ENCODE results near the gene SPATA31C2.
"Not testable (repeated sequence)": the region's sequence is repeated elsewhere in the genome, so short reads cannot be mapped to it uniquely, and the experiment has no call there.

Gene SPATA31C2

GRCh38 chr9:88113156-88114130 lies 24.8 kb downstream of the SPATA31C2 start:
- H3K4me3 ChIP-seq (replicated peaks in 1 of 2; ENCODE audit: low read depth in 2 of 2, low read length in 2 of 2); DNase-seq (ENCODE audit: low read depth in 2 of 2): not testable (repeated sequence)

GRCh38 chr9:88110026-88110425 lies 28.2 kb downstream of the SPATA31C2 start:
- DNase-seq (ENCODE audit: low read depth in 2 of 2) = no peak
- no peak for TF ChIP-seq CTCF (IDR thresholded peaks at IDR 0.05; ENCODE audit: low read depth, low read length)
- no peak overlapping the region for H3K4me3 ChIP-seq (replicated peaks in 1 of 2; ENCODE audit: low read depth in 2 of 2, low read length in 2 of 2)

GRCh38 chr9:88108779-88109178 lies 29.5 kb downstream of the SPATA31C2 start:
- no peak for TF ChIP-seq CTCF (IDR thresholded peaks at IDR 0.05; ENCODE audit: low read depth, low read length)
- H3K4me3 ChIP-seq (replicated peaks in 1 of 2; ENCODE audit: low read depth in 2 of 2, low read length in 2 of 2) = no peak overlapping the region
- no peak for DNase-seq (ENCODE audit: low read depth in 2 of 2)

- peak; percentile 38 for TF ChIP-seq CTCF (IDR thresholded peaks at IDR 0.05; ENCODE audit: low read depth, low read length)
- H3K4me3 ChIP-seq (replicated peaks in 1 of 2; ENCODE audit: low read depth in 2 of 2, low read length in 2 of 2) = no peak overlapping the region
- peak; percentile 37 to 55 for DNase-seq (ENCODE audit: low read depth in 2 of 2)
These were observed 31.8 kb downstream of the SPATA31C2 start for GRCh38 chr9:88106492-88106891.

- peak overlapping the region in 1 of 2 donors; percentile 3 for H3K4me3 ChIP-seq (replicated peaks in 1 of 2; ENCODE audit: low read depth in 2 of 2, low read length in 2 of 2)
- peak; percentile 39 to 70 for DNase-seq (ENCODE audit: low read depth in 2 of 2)
- no peak for TF ChIP-seq CTCF (IDR thresholded peaks at IDR 0.05; ENCODE audit: low read depth, low read length)
These were observed 45.4 kb downstream of the SPATA31C2 start for GRCh38 chr9:88092797-88093331.

GRCh38 chr9:88090151-88090581 lies 48.1 kb downstream of the SPATA31C2 start:
- peak; percentile 12 to 87 for DNase-seq (ENCODE audit: low read depth in 2 of 2)
- no peak for TF ChIP-seq CTCF (IDR thresholded peaks at IDR 0.05; ENCODE audit: low read depth, low read length)
- H3K4me3 ChIP-seq (replicated peaks in 1 of 2; ENCODE audit: low read depth in 2 of 2, low read length in 2 of 2) = no peak overlapping the region

- TF ChIP-seq CTCF (IDR thresholded peaks at IDR 0.05; ENCODE audit: low read depth, low read length) = no peak
- no peak overlapping the region for H3K4me3 ChIP-seq (replicated peaks in 1 of 2; ENCODE audit: low read depth in 2 of 2, low read length in 2 of 2)
- no peak for DNase-seq (ENCODE audit: low read depth in 2 of 2)
These were observed 50.4 kb downstream of the SPATA31C2 start for GRCh38 chr9:88087906-88088305.

All from cardiac fibroblast (primary cell).